A549 (cell line): ENCODE results near the gene SLC10A1. TPM values are rescaled to one million over a fixed set of nuclear protein-coding genes. Genes with fewer than 3 reads are reported as not detected.

Experiments
- ATAC-seq, 2 experiments: fragments of 200-7000 bp in 1 of 2; fragments of >200 bp in 1 of 2; cut with Nextera tagmentation in 1 of 2; cut with Tn5 transposase in 1 of 2; 3 replicates each; pipeline versions ENCODE4 v1.8.0 to v1.9.1; 2018 to 2020; ENCODE audit warnings: mild to moderate bottlenecking in 1 of 2, moderate library complexity in 1 of 2
- CTCF ChIA-PET: fragments of 300-600 bp; sonication (Branson Sonifier 250); formaldehyde crosslinking; extraction: SDS; loops from one replicate; lab custom pipeline; 2021; ENCODE audit warnings: antibody characterized with exemption, inconsistent platforms; lab: Yijun Ruan, JAX
- POLR2A ChIA-PET: fragments of 350-600 bp; formaldehyde crosslinking; extraction: SDS; loops from one replicate; lab custom pipeline; 2021; ENCODE audit warnings: antibody characterized with exemption, inconsistent platforms; lab: Yijun Ruan, JAX
- DNase-seq, 2 experiments: peaks; one replicate each; pipeline versions ENCODE4 v3.0.0 to v3.0.0-alpha.2; 2011 to 2016; ENCODE audit warnings: low read depth in 1 of 2, low spot score in 1 of 2
- FAIRE-seq: peaks from 2 replicates; lab custom pipeline; 2011; peaks lifted over from hg19 to GRCh38; lab: Jason Lieb, UNC
- H3K27ac ChIP-seq, 2 experiments: fragments of >200 bp; sonication (Bioruptor Twin); formaldehyde crosslinking; 3 replicates each; pipeline ENCODE4 v1.5.1; 2016 to 2017
- H3K4me1 ChIP-seq: fragments of >200 bp; sonication (Bioruptor Twin); formaldehyde crosslinking; 3 replicates; pipeline ENCODE4 v1.6.1; 2016
- H3K4me2 ChIP-seq: fragments of >200 bp; sonication (Bioruptor Twin); formaldehyde crosslinking; 3 replicates; pipeline ENCODE4 v1.6.1; 2016
- H3K4me3 ChIP-seq: fragments of >200 bp; sonication (Bioruptor Twin); formaldehyde crosslinking; 3 replicates; pipeline ENCODE4 v1.5.1; 2016
- H3K9me3 ChIP-seq: fragments of >200 bp; sonication (Bioruptor Twin); formaldehyde crosslinking; 3 replicates; pipeline ENCODE4 v1.6.1; 2016
- CHD4 ChIP-seq: fragments of 200-600 bp; sonication (generic); IDR thresholded peaks from 2 replicates; pipeline ENCODE4 v1.6.1; 2016; ENCODE audit warnings: antibody characterized with exemption, mild to moderate bottlenecking, borderline replicate concordance
- CTCF ChIP-seq: fragments of >200 bp; sonication (Bioruptor Twin); formaldehyde crosslinking; IDR thresholded peaks from 3 replicates; pipeline ENCODE4 v1.5.1; 2016
- E2F6 ChIP-seq: IDR thresholded peaks from 2 replicates; pipeline ENCODE4 v1.6.1; 2012; ENCODE audit warnings: low read depth, borderline replicate concordance
- EHF ChIP-seq: fragments of 250-450 bp; sonication (Bioruptor Pico); IDR thresholded peaks from 2 replicates; pipeline ENCODE4 v1.5.0; 2020; ENCODE audit warnings: mild to moderate bottlenecking
- ELK1 ChIP-seq: fragments of 150-350 bp; IDR thresholded peaks from 2 replicates; pipeline ENCODE4 v1.6.1; 2014; ENCODE audit warnings: low read depth, mild to moderate bottlenecking, low read length
- FOSB ChIP-seq: fragments of 250-450 bp; sonication (Bioruptor Pico); IDR thresholded peaks from 2 replicates; pipeline ENCODE4 v1.5.0; 2020; ENCODE audit warnings: mild to moderate bottlenecking, moderate library complexity
- FOXS1 ChIP-seq: fragments of 250-450 bp; sonication (Bioruptor Pico); IDR thresholded peaks from 2 replicates; pipeline ENCODE4 v1.5.0; 2020; ENCODE audit warnings: mild to moderate bottlenecking, moderate library complexity
- HDAC2 ChIP-seq: fragments of 200-600 bp; sonication (generic); IDR thresholded peaks from 2 replicates; pipeline ENCODE4 v1.6.1; 2016
- HES2 ChIP-seq: fragments of >200 bp; sonication (Bioruptor Twin); formaldehyde crosslinking; IDR thresholded peaks from 2 replicates; pipeline ENCODE4 v1.6.1; 2016
- MAFK ChIP-seq: fragments of 450-650 bp; IDR thresholded peaks from 2 replicates; pipeline ENCODE4 v1.6.1; 2014; ENCODE audit not compliant: partially characterized antibody
- NFE2L2 ChIP-seq: fragments of 150-350 bp; conservative IDR thresholded peaks from 2 replicates; pipeline ENCODE4 v1.6.1; 2014; ENCODE audit warnings: low read length
- NPAS2 ChIP-seq: fragments of 250-450 bp; sonication (Bioruptor Pico); IDR thresholded peaks from 2 replicates; pipeline ENCODE4 v1.8.0; 2022; ENCODE audit warnings: mild to moderate bottlenecking, moderate library complexity, borderline replicate concordance
- POLR2A ChIP-seq: IDR thresholded peaks from 2 replicates; pipeline ENCODE4 v1.6.1; 2012; ENCODE audit warnings: mild to moderate bottlenecking, low read length
- RARB ChIP-seq: fragments of 250-450 bp; sonication (Bioruptor Pico); IDR thresholded peaks from 2 replicates; pipeline ENCODE4 v1.8.0; 2021; ENCODE audit warnings: mild to moderate bottlenecking, moderate library complexity
- REST ChIP-seq: fragments of 200-600 bp; sonication (generic); IDR thresholded peaks from 2 replicates; pipeline ENCODE4 v1.6.1; 2016; ENCODE audit warnings: antibody characterized with exemption, mild to moderate bottlenecking, moderate library complexity
- RFX5 ChIP-seq: fragments of 450-650 bp; IDR thresholded peaks from 2 replicates; pipeline ENCODE4 v1.7.1; 2014; ENCODE audit warnings: antibody characterized with exemption, mild to moderate bottlenecking, moderate library complexity
- RNF2 ChIP-seq: fragments of 200-600 bp; sonication (generic); IDR thresholded peaks from 2 replicates; pipeline ENCODE4 v1.6.1; 2016; ENCODE audit warnings: low read depth, mild to moderate bottlenecking, antibody characterized with exemption, moderate library complexity, borderline replicate concordance
- TFCP2L1 ChIP-seq: fragments of 250-450 bp; sonication (Bioruptor Pico); IDR thresholded peaks from 2 replicates; pipeline ENCODE4 v1.5.0; 2021; ENCODE audit warnings: mild to moderate bottlenecking
- TP53 ChIP-seq: fragments of 250-450 bp; sonication (Bioruptor Pico); IDR thresholded peaks from 2 replicates; pipeline ENCODE4 v1.5.0; 2021; ENCODE audit warnings: mild to moderate bottlenecking, moderate library complexity
- ZC3H11A ChIP-seq: fragments of 450-650 bp; IDR thresholded peaks from 2 replicates; pipeline ENCODE4 v1.6.1; 2014; ENCODE audit warnings: antibody characterized with exemption, mild to moderate bottlenecking
- ZFP36 ChIP-seq: fragments of 450-650 bp; IDR thresholded peaks from 2 replicates; pipeline ENCODE4 v1.6.1; 2014; ENCODE audit warnings: borderline replicate concordance; ENCODE audit not compliant: partially characterized antibody
- ZNF302 ChIP-seq: fragments of 250-450 bp; sonication (Bioruptor Pico); IDR thresholded peaks from 2 replicates; pipeline ENCODE4 v1.9.0; 2021; ENCODE audit warnings: inconsistent platforms, mild to moderate bottlenecking, moderate library complexity
- ZSCAN20 ChIP-seq: fragments of 250-450 bp; sonication (Bioruptor Pico); IDR thresholded peaks from 2 replicates; pipeline ENCODE4 v1.8.0; 2022; ENCODE audit warnings: mild to moderate bottlenecking, moderate library complexity
- WGBS: methylation state at CpG from one replicate; pipeline ENCODE4 v1.1.6; 2017; ENCODE audit errors: missing lambda C conversion rate; 5-methylcytosine and 5-hydroxymethylcytosine counted together
- polyA plus RNA-seq, 4 experiments: library from polyadenylated mRNA; depleted of rRNA in 3 of 4; stranded (reverse); fragments of >200 nt; fragmentation: RNase III in 1 of 4; extraction: RNeasy Plus Mini Kit Qiagen cat#74134 plus additional on column Dnase treatment in 1 of 4; gene quantifications; 2 replicates in 3 of 4; 3 replicates in 1 of 4; pipeline ENCODE4 v1.2.3, GENCODE V29; 2011 to 2017

The SLC10A1 gene
- polyA plus RNA-seq, 2 of the 4 experiments (the other 2 are of a cell fraction) = not detected

GRCh38 chr14:69845050-69845581, 48.1 kb upstream of the SLC10A1 start:
- no peak overlapping the region for H3K27ac ChIP-seq
- WGBS = 43% methylated on average over 2 of the region's 2 CpGs
- no peak for FAIRE-seq
- TF ChIP-seq RNF2 = no peak
- TF ChIP-seq ELK1 = no peak
- TF ChIP-seq HES2 = no peak
- no peak for TF ChIP-seq HDAC2
- TF ChIP-seq E2F6 = no peak
- no peak for TF ChIP-seq ZNF302 (CRISPR knock-in tag)
- TF ChIP-seq ZC3H11A = no peak
- no peak for TF ChIP-seq NPAS2 (CRISPR knock-in tag)
- TF ChIP-seq ZFP36 = no peak
- no peak for TF ChIP-seq EHF
- TF ChIP-seq FOXS1 = no peak
- no peak for TF ChIP-seq FOSB (CRISPR knock-in tag)
- no peak for TF ChIP-seq CTCF
- TF ChIP-seq ZSCAN20 (CRISPR knock-in tag) = no peak
- no peak for TF ChIP-seq RARB (CRISPR knock-in tag)
- no peak for TF ChIP-seq RFX5
- TF ChIP-seq POLR2A = no peak
- no peak for TF ChIP-seq CHD4
- TF ChIP-seq REST = no peak
- TF ChIP-seq, all 56 proteins: peak for 0
- no peak overlapping the region for H3K4me3 ChIP-seq
- no peaks in the 10 kb centered on the region for H3K9me3 ChIP-seq
- H3K4me2 ChIP-seq = no peak overlapping the region
- ChIA-PET POLR2A (no interaction called here), CTCF (interaction anchor here (0.6 to 5.6 kb wide), 3 partner anchors 9 to 183 kb away, joined by 3 to 18 read pairs (median 15); no protein-coding TSS in a partner anchor)
- ATAC-seq (no peak), DNase-seq (no peak)
- peaks cover 3% of the 10 kb centered on the region; the same call in 1 of the 3 replicates for H3K4me1 ChIP-seq

GRCh38 chr14:69844171-69844570, 47.1 kb upstream of the SLC10A1 start:
- ChIA-PET CTCF (interaction anchor here (3.8 to 5.6 kb wide), 2 partner anchors 26 to 184 kb away, joined by 15 to 18 read pairs; no protein-coding TSS in a partner anchor), POLR2A (no interaction called here)
- TF ChIP-seq MAFK (no peak), ZNF302 (CRISPR knock-in tag) (no peak), NFE2L2 (no peak), TFCP2L1 (CRISPR knock-in tag) (no peak), TP53 (no peak)
- DNase-seq (no peak), ATAC-seq (no peak), FAIRE-seq (no peak)
- WGBS = 77% methylated on average over 2 of the region's 2 CpGs
- Histone ChIP-seq H3K4me3 (no peak overlapping the region), H3K4me1 (peaks cover 3% of the 10 kb centered on the region; the same call in 1 of the 3 replicates), H3K27ac (no peak overlapping the region), H3K9me3 (no peaks in the 10 kb centered on the region), H3K4me2 (no peak overlapping the region)
